Tibial artery (tissue), 4 donors: ENCODE results near the gene TUBA8.

Experiments used
- DNase-seq, 2 donors: peaks; one replicate each; pipeline ENCODE4 v3.0.0-alpha.2; 2019
- H3K27ac ChIP-seq, 2 donors: fragments of 200-600 bp; sonication (generic) in 1 of 2; 1 replicate in 1 of 2; 2 replicates in 1 of 2; pipeline ENCODE4 v1.5.1; 2018 to 2019; ENCODE audit warnings: mild to moderate bottlenecking in 1 of 2
- H3K27me3 ChIP-seq, 2 donors: fragments of 200-600 bp; sonication (generic) in 1 of 2; one replicate each; pipeline versions ENCODE4 v1.5.1 to v1.6.0; 2016 to 2019
- H3K36me3 ChIP-seq, 3 donors: fragments of 200-600 bp; sonication (generic) in 2 of 3; one replicate each; pipeline ENCODE4 v1.5.1; 2016 to 2019; ENCODE audit warnings: mild to moderate bottlenecking in 2 of 3
- H3K4me1 ChIP-seq, 4 donors: fragments of 200-600 bp; sonication (generic) in 2 of 4; 1 replicate in 3 of 4; 2 replicates in 1 of 4; pipeline ENCODE4 v1.5.1; 2016 to 2019
- H3K4me3 ChIP-seq, 2 donors: fragments of 200-600 bp; sonication (generic) in 1 of 2; 1 replicate in 1 of 2; 2 replicates in 1 of 2; pipeline ENCODE4 v1.5.1; 2018 to 2019; ENCODE audit warnings: mild to moderate bottlenecking in 2 of 2
- H3K9me3 ChIP-seq, 3 donors: fragments of 200-600 bp; sonication (generic) in 1 of 3; one replicate each; pipeline ENCODE4 v1.5.1; 2016 to 2019
- CTCF ChIP-seq, 2 experiments: fragments of 200-600 bp in 1 of 2; fragments of 450-650 bp in 1 of 2; IDR thresholded peaks; one replicate each; pipeline ENCODE4 v1.5.1; 2017 to 2019; ENCODE audit warnings: antibody characterized with exemption in 2 of 2, mild to moderate bottlenecking in 1 of 2, moderate library complexity in 1 of 2
- intact Hi-C: fragments of 100-400 bp; cut with DNase I; formaldehyde crosslinking; loops from one replicate; pipeline ENCODE4 v1.15.0; 2023; ENCODE audit warnings: low total_unique reads

The TUBA8 gene

DNA sequence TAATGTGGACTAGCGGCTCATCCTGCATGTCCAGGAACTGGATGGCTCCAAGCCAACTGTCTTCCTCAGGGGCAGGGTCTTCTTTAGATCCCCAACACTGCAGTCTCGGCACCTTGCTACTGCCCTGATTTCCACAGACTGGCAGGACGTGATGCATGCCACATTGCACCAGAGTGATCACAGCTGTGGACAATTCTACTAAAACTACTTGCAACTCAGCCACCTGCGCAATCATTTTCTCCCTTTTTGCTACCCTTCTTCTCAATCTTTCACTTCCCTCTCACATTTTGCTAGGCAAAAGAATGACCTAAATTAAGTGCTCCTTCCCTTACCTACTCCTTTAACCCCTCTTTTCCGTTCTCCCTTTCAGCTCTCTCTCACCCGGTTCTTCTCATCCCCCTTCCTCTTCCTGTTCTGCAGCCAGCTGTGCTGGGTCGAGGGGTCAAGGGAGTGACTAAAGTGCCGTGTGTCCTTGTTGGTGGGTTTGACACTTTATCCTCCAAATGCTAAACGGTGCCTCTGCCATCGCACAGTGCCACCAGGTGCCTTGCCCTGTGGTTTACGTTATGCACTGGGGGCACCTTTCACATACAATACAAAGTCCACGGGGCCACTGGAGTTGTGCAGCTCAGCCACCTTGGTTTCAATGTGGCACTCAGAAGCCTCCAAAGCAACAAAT lies 44.3 kb upstream of the TUBA8 start:
- Histone ChIP-seq H3K36me3 (no peaks in the 10 kb centered on the region), H3K27me3 (no peaks in the 10 kb centered on the region), H3K9me3 (no peaks in the 10 kb centered on the region), H3K4me1 (peaks cover 0 to 51% (median 29%) of the 10 kb centered on the region in 4 donors), H3K4me3 (no peak overlapping the region), H3K27ac (peak overlapping the region; percentile 84 to 91)
- intact Hi-C loops: no loop called here
- no peak for DNase-seq
- no peak for TF ChIP-seq CTCF (IDR thresholded peaks at IDR 0.05)

- Histone ChIP-seq H3K36me3 (no peaks in the 10 kb centered on the region), H3K27me3 (no peaks in the 10 kb centered on the region), H3K4me1 (peaks cover 0 to 45% (median 29%) of the 10 kb centered on the region in 4 donors), H3K9me3 (no peaks in the 10 kb centered on the region), H3K27ac (peak overlapping the region; percentile 84 to 91), H3K4me3 (no peak overlapping the region)
- intact Hi-C loops: no loop called here
- no peak for TF ChIP-seq CTCF (IDR thresholded peaks at IDR 0.05)
- DNase-seq: no peak
Observed at GRCh38 chr22:18067121-18067520, 43.5 kb upstream of the TUBA8 start.

- no peak for TF ChIP-seq CTCF (IDR thresholded peaks at IDR 0.05)
- Histone ChIP-seq H3K27ac (peak overlapping the region; percentile 84 to 91), H3K4me1 (peaks cover 0 to 44% (median 28%) of the 10 kb centered on the region in 4 donors), H3K4me3 (peak overlapping the region; percentile 17 to 31), H3K27me3 (no peaks in the 10 kb centered on the region), H3K9me3 (no peaks in the 10 kb centered on the region), H3K36me3 (no peaks in the 10 kb centered on the region)
- peak in 1 of 2 donors; percentile 70 for DNase-seq
- intact Hi-C loops: no loop called here
Observed at GRCh38 chr22:18067548-18068341, 42.9 kb upstream of the TUBA8 start.

DNA sequence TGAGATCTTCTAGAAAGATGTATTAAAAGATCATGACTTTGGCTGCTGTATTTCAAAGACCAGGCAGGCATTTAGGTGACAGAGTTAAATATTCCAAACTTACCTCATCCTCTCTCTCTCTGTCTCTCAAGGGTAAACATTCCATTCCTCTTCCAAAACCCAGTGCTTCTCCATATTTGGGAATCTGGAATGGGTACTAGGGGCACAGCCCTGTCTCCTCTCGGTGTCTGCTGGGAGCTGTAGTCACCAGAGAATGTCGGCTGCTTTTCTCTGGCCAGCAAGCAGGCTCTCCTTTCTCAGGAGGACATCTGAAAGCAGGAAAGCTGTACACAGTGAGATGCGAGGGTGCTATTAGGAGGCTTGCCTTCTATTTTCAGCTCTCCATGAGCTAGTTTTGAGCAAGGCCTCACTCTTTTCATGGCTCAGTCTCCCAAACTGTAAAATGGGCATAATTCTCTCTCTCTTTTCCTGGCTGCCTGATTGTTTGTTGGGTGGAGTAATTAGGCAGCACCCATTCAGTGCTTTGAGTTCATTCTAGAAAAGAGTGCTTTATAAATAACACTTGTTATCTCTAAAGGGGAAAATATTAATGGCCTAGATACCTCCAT lies 42.1 kb upstream of the TUBA8 start:
- no peaks in the 10 kb centered on the region for H3K36me3 ChIP-seq
- peak overlapping the region; percentile 84 to 91 for H3K27ac ChIP-seq
- no peak for TF ChIP-seq CTCF (IDR thresholded peaks at IDR 0.05)
- intact Hi-C loops: no loop called here
- no peaks in the 10 kb centered on the region for H3K27me3 ChIP-seq
- peaks cover 0 to 36% (median 25%) of the 10 kb centered on the region in 4 donors for H3K4me1 ChIP-seq
- DNase-seq: peak in 1 of 2 donors; percentile 75
- peak overlapping the region; percentile 17 to 31 for H3K4me3 ChIP-seq
- H3K9me3 ChIP-seq: no peaks in the 10 kb centered on the region

GRCh38 chr22:18069041-18069440 lies 41.6 kb upstream of the TUBA8 start:
- no peak for DNase-seq
- no peaks in the 10 kb centered on the region for H3K36me3 ChIP-seq
- no peaks in the 10 kb centered on the region for H3K27me3 ChIP-seq
- intact Hi-C loops: no loop called here
- TF ChIP-seq CTCF (IDR thresholded peaks at IDR 0.05): no peak
- no peaks in the 10 kb centered on the region for H3K9me3 ChIP-seq
- peaks cover 0 to 33% (median 24%) of the 10 kb centered on the region in 4 donors for H3K4me1 ChIP-seq
- peak overlapping the region; percentile 84 to 91 for H3K27ac ChIP-seq
- no peak overlapping the region for H3K4me3 ChIP-seq
